GM21825 (cell line): Measurements from ENCODE around the gene LRIG1.

ENCODE experiments used
- ATAC-seq: cut with Tn5 transposase; IDR thresholded peaks from one replicate; pipeline ENCODE4 v1.9.1; 2021; ENCODE audit warnings: mild to moderate bottlenecking, moderate library complexity; ENCODE audit not compliant: unreplicated experiment

Gene LRIG1

GRCh38 chr3:66470956-66471686 is 29.7 kb downstream of the LRIG1 start:
- no peak for ATAC-seq

GRCh38 chr3:66470285-66470684 is 30.5 kb downstream of the LRIG1 start:
- no peak for ATAC-seq

- peak; percentile 52 for ATAC-seq
These were observed 31.6 kb downstream of the LRIG1 start for GRCh38 chr3:66469220-66469640.

- ATAC-seq: no peak
These were observed 32.7 kb downstream of the LRIG1 start for GRCh38 chr3:66467996-66468735.

- no peak for ATAC-seq
These were observed 34.1 kb downstream of the LRIG1 start for GRCh38 chr3:66466606-66467270.

DNA sequence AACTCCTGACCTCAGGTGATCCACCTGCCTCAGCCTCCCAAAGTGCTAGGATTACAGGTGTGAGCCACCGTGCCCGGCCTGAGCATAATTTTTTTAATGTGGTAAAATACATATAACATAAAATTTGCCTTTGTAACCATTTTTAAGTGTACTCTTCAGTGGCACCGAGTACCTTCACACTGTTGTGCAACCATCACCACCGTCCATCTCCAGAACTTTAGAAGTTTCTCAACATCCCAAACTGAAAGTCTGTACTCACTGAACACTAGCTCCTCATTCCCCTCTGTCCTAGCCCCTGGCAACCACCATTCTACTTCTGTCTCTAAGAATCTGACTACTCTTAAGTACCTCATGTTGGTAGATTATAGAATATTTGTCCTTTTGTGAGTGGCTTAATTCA is 35.2 kb downstream of the LRIG1 start:
- no peak for ATAC-seq

DNA sequence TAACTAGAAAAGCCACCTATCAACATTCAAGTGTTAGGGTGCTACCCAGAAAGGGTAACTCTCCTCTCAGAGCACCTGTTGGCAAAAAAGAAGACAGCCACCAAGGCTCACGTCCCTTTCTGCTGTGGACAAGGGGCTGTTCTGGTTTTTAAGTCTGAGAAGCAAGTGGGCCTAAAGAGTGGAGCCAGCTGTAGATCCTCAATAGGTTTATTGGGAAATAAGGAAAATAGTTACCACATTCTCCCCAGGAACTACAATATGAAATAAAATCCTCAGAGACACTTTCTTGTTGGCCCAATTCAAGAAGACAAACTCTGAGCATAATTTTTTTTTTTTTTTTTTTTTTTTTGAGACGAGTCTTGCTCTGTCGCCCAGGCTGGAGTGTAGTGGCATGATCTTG is 35.8 kb downstream of the LRIG1 start:
- ATAC-seq: no peak

DNA sequence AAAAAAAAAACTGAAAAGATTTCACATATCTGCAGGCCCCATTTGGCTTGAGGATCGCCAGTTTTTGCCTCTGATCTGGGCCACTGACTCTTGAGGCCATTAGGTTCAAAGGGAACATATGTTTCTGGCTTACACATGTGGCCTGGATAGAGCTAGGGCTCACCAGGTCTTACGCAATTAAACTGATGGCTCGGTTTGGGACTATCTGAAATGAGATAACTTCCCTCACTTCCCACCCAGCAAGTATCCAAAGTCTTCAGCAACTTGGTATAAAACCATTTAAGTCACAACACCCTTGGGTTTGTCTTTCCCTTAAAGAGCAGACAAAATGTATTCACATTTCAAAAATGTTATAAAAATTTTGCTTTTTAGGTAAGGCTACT is 36.3 kb downstream of the LRIG1 start:
- ATAC-seq: no peak

GRCh38 chr3:66463730-66464511 is 36.9 kb downstream of the LRIG1 start:
- no peak for ATAC-seq

DNA sequence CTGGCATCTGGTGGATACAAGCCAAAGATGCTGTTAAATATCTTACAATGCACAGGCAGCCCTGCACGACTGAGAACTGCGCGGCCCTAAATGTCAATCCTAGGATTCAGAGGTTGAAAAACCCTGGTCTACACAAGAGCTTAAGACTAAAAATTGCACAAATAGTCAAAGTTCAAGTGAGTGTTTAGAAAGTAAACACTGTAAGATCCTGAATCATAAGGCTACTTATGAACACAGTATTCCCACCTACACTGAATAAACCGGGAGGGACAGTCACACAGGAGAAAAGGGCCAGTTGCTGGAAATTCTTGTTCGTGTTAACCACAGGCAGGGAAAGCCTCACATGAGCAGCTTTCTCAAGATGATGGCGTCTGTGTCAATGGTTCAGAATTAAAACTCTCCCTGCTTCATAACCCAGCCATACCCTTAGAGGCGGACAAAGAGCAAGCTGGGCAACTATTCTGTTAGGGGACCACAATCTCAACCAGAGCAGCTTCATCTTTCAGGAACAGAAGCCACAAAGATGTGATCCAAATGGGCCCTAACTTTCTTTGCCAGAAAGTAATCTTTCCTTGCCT is 37.7 kb downstream of the LRIG1 start:
- ATAC-seq: no peak

DNA sequence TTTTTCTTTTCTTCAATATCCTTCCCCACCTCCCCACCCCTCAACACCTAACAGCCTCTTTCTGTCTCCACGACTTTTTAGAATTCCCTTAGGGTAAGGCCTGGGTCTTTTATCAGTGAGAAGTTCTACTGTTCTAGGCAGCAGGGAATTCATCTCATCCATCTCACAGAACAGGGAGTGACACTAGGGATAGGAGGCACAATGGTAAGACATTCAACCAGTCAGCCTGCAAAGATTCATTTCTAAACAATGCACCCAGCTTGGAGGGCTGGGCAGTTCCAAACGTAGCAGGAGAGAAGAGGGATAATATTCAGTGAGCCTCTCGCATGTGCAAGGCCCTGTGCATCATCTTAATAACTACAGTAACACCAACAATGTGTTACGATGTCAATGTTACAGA is 43.6 kb downstream of the LRIG1 start:
- no peak for ATAC-seq

- ATAC-seq: no peak
These were observed 44.1 kb downstream of the LRIG1 start for GRCh38 chr3:66456711-66457173.

DNA sequence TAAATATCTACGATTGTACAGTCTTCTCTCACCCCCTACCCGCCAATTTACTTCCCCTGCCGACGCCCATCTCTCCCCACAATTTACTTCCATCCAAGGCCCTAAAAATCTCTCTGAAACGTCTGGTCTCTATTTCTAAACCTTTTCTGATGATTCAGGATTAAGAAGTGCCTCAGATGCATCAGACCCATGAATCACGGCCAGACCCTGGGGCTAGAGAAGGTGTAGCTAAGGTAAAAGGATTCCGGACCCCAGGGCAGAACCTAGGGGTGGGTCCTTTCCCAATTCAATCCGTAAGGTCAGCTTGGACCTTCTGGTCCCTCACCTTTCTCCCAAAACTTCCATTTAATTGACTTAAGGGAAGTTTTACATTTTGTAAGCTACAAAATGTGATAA is 46.4 kb downstream of the LRIG1 start:
- ATAC-seq: no peak

- ATAC-seq: no peak
These were observed 47.0 kb downstream of the LRIG1 start for GRCh38 chr3:66453651-66454463.

GRCh38 chr3:66452303-66453011 is 48.4 kb downstream of the LRIG1 start:
- ATAC-seq: no peak

GRCh38 chr3:66451766-66452165 is 49.1 kb downstream of the LRIG1 start:
- ATAC-seq: no peak

GRCh38 chr3:66450390-66451022 is 50.3 kb downstream of the LRIG1 start:
- no peak for ATAC-seq

DNA sequence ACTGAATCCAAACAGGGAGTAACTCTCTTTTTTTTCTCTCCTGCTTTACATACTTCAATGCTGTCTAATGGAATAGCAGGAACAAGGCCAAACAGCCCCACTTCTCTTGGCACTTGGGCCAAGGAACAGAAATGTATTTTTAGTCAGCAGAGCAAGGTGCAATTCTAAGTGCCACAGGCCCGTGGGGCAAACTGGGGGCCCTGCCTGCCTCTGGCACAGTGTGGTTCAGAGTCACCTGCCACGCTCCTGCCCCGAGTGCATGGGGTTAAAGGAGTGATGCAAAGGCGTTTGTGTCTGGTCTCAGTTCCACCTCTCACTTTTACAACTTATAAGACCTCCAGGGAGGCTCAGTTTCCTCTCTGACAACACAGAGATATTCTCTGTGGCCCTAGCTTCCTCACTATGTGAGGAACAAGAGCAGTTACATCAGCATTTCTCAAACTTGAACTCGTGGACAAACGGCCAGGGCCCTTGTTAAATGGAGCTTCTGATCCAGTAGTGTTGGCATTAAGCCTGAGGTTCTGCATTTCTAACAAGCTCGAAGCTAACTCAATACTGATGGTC is 51.3 kb downstream of the LRIG1 start:
- ATAC-seq: no peak
